OCI-LY7 (cell line): ENCODE results near the gene FAM20A. TPM values are rescaled to one million over a fixed set of nuclear protein-coding genes. Genes with fewer than 3 reads are reported as not detected.

Experiments
- BruUV-seq: library from RNA; stranded (reverse); fragments of 400-500 nt; replicated peaks from 2 replicates; lab custom pipeline; 2021; lab: Mats Ljungman, UMichigan
- CTCF ChIA-PET: fragments of 300-600 bp; sonication (Branson Sonifier 250); formaldehyde crosslinking; loops from one replicate; lab custom pipeline; 2022; ENCODE audit warnings: antibody characterized with exemption; ENCODE audit not compliant: unreplicated experiment; lab: Charles Lee
- POLR2A ChIA-PET: fragments of 300-600 bp; sonication (Branson Sonifier 250); formaldehyde crosslinking; loops from one replicate; lab custom pipeline; 2022; ENCODE audit warnings: antibody characterized with exemption; lab: Charles Lee
- DNase-seq: peaks from one replicate; pipeline ENCODE4 v3.0.0-alpha.2; 2015; ENCODE audit warnings: low spot score
- H2AFZ ChIP-seq: fragments of 200-600 bp; sonication (generic), shearing (Covaris generic); 2 replicates; pipeline ENCODE4 v1.6.1; 2014; ENCODE audit warnings: mild to moderate bottlenecking, antibody characterized with exemption, low read length, moderate library complexity
- H3K27ac ChIP-seq: fragments of 200-600 bp; sonication (generic); 2 replicates; pipeline ENCODE4 v1.5.1; 2014; ENCODE audit warnings: mixed run types, low read depth, mild to moderate bottlenecking, moderate library complexity, low read length, inconsistent platforms; ENCODE audit not compliant: poor library complexity, severe bottlenecking
- H3K36me3 ChIP-seq: fragments of 200-600 bp; sonication (generic); 2 replicates; pipeline ENCODE4 v1.6.1; 2014; ENCODE audit warnings: mild to moderate bottlenecking, antibody characterized with exemption, low read length, moderate library complexity, mixed read lengths; ENCODE audit not compliant: insufficient read depth
- H3K4me1 ChIP-seq: fragments of 200-600 bp; sonication (generic); 2 replicates; pipeline ENCODE4 v1.5.1; 2014; ENCODE audit warnings: mild to moderate bottlenecking, low read length; ENCODE audit not compliant: insufficient read depth, poor library complexity, severe bottlenecking
- H3K4me2 ChIP-seq: fragments of 200-600 bp; sonication (generic); 2 replicates; pipeline ENCODE4 v1.6.1; 2014; ENCODE audit warnings: mild to moderate bottlenecking, low read length
- H3K4me3 ChIP-seq: fragments of 200-600 bp; sonication (generic); 2 replicates; pipeline ENCODE4 v1.5.1; 2014; ENCODE audit warnings: mild to moderate bottlenecking, low read depth, low read length; ENCODE audit not compliant: poor library complexity, severe bottlenecking
- H3K79me2 ChIP-seq: fragments of 200-600 bp; sonication (generic); 2 replicates; pipeline ENCODE4 v1.6.1; 2016; ENCODE audit warnings: low read depth, mild to moderate bottlenecking, low read length, moderate library complexity, mixed read lengths; ENCODE audit not compliant: insufficient read depth
- H3K9me2 ChIP-seq: fragments of 200-600 bp; sonication (generic); 2 replicates; pipeline ENCODE4 v1.6.1; 2016; ENCODE audit warnings: mild to moderate bottlenecking, low read length, mixed read lengths; ENCODE audit not compliant: insufficient read depth
- H3K9me3 ChIP-seq: fragments of 200-600 bp; sonication (generic); 2 replicates; pipeline ENCODE4 v1.6.1; 2014; ENCODE audit warnings: mild to moderate bottlenecking, mixed run types, low read length, mixed read lengths
- H4K20me1 ChIP-seq: fragments of 200-600 bp; sonication (generic); 2 replicates; pipeline ENCODE4 v1.6.1; 2014; ENCODE audit warnings: mild to moderate bottlenecking, antibody characterized with exemption, low read length, moderate library complexity, mixed read lengths; ENCODE audit not compliant: insufficient read depth
- EZH2phosphoT487 ChIP-seq: fragments of 200-600 bp; sonication (generic); IDR thresholded peaks from 2 replicates; pipeline ENCODE4 v1.6.1; 2018; ENCODE audit warnings: low read depth, borderline replicate concordance, mild to moderate bottlenecking, mixed run types, antibody characterized with exemption, low read length, moderate library complexity, mixed read lengths
- intact Hi-C: fragments of 100-400 bp; cut with micrococcal nuclease; formaldehyde crosslinking; loops from one replicate; pipeline ENCODE4 v1.10.0; 2022; ENCODE audit not compliant: unreplicated experiment
- total RNA-seq, 2 experiments: library from RNA; depleted of rRNA in 1 of 2; stranded (reverse); fragments of >200 nt in 1 of 2; shearing (Covaris generic) in 1 of 2; gene quantifications; 2 replicates each; pipeline ENCODE4 v1.2.3, GENCODE V29; 2014 to 2022
- TF ChIP-seq, protein P1 (sequence below): fragments of 200-600 bp; sonication (generic); conservative IDR thresholded peaks from 2 replicates; pipeline ENCODE4 v1.5.1; 2014; ENCODE audit warnings: mild to moderate bottlenecking, antibody characterized with exemption, low read length, moderate library complexity, mixed read lengths

FAM20A gene
- total RNA-seq, 2 experiments from 2014 or later: not detected

DNA sequence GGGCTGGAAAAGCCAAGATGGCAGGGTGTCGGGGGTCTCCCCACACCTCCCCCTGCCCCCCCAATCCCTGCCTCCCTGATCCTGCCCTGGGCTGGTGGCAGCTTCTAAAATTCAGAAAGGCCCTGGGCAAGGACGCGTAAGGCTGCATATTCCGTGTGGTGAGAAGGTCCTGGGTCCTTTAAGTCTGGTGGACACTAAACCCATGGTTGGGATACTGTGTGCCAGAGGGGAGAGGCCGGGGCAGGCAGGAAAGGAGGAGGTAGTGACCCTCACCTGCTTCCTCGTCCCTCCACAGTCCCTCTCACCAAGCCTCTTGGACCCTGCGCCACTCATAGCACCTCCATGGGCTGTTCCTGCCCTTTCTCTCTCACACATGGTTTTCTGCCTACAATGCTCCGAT, 60.2 kb downstream of the FAM20A start:
- CTCF ChIA-PET: no interaction called here
- no peak for DNase-seq
- H4K20me1 ChIP-seq: no peaks in the 10 kb centered on the region
- peaks cover 18% of the 10 kb centered on the region for H3K4me1 ChIP-seq
- peaks cover 22% of the 10 kb centered on the region; the same call in 1 of the 2 replicates for H3K36me3 ChIP-seq
- no peak overlapping the region for H2AFZ ChIP-seq
- intact Hi-C loops: loop anchor here (2.0 kb wide), 1 partner anchor 220 kb away; no protein-coding TSS in a partner anchor
- POLR2A ChIA-PET: interaction anchor here (0.7 kb wide), 1 partner anchor 254 kb away, joined by 5 read pairs; no protein-coding TSS in a partner anchor
- no peak overlapping the region for H3K27ac ChIP-seq
- no peak overlapping the region for H3K4me2 ChIP-seq
- no TSS peak for BruUV-seq
- no peaks in the 10 kb centered on the region for H3K9me3 ChIP-seq
- H3K4me3 ChIP-seq: no peak overlapping the region
- H3K9me2 ChIP-seq: no peaks in the 10 kb centered on the region
- no peak for TF ChIP-seq EZH2phosphoT487
- TF ChIP-seq, protein P1, sequence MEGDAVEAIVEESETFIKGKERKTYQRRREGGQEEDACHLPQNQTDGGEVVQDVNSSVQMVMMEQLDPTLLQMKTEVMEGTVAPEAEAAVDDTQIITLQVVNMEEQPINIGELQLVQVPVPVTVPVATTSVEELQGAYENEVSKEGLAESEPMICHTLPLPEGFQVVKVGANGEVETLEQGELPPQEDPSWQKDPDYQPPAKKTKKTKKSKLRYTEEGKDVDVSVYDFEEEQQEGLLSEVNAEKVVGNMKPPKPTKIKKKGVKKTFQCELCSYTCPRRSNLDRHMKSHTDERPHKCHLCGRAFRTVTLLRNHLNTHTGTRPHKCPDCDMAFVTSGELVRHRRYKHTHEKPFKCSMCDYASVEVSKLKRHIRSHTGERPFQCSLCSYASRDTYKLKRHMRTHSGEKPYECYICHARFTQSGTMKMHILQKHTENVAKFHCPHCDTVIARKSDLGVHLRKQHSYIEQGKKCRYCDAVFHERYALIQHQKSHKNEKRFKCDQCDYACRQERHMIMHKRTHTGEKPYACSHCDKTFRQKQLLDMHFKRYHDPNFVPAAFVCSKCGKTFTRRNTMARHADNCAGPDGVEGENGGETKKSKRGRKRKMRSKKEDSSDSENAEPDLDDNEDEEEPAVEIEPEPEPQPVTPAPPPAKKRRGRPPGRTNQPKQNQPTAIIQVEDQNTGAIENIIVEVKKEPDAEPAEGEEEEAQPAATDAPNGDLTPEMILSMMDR: no peak
- no peaks in the 10 kb centered on the region for H3K79me2 ChIP-seq

DNA sequence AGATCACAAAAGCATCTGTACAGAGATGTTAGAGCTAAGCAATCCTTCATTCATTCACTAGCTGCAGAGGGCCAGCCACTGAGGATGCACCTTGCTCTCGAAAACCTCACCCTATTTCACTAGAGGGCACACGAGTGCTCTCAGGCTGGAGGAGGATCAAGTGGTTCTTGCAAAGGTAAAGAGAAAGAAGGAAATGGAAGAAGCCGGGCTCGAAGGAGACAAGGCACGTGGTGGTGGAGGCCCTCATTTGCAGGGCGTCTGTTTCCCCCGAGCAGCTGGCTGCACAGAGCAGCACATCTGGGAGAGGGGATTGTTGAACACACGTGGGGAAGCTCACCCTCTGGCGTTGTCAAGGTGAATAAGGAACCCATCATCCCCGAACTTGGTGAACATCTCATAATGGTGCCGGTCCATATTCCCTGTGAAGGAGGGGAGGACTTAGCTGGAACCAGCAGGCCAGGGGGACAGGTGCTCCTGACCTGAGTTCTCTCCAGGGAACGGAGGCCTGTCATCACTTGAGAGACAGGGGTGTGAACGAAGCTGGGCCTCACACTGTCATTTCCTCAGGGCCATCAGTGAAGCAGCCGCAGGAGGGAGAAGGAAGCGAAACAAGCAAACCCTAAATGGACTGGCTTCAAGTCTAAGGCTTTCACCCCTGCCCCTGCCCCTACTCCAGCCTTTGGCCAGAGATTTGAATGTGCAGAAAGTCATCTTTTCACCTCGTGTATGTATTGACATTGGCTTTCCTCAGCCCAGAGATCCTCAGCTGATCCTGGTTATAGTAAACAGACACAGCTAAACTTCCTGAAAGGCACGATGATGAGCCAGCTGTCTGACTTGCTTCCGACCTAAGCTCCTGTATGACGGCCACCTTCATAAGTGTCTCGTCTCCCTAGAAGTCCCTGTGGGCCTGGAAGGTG, 61.4 kb downstream of the FAM20A start:
- intact Hi-C loops: loop anchor here (1.0 to 2.0 kb wide), 2 partner anchors 74 to 221 kb away; no protein-coding TSS in a partner anchor
- Histone ChIP-seq H3K27ac (peak overlapping the region; percentile 33), H3K9me2 (no peaks in the 10 kb centered on the region), H3K36me3 (peaks cover 34% of the 10 kb centered on the region), H3K4me2 (peak overlapping the region; percentile 44), H4K20me1 (no peaks in the 10 kb centered on the region), H3K9me3 (no peaks in the 10 kb centered on the region), H3K4me3 (no peak overlapping the region), H2AFZ (peak overlapping the region; percentile 36; the same call in 1 of the 2 replicates), H3K4me1 (peaks cover 18% of the 10 kb centered on the region), H3K79me2 (no peaks in the 10 kb centered on the region)
- DNase-seq: peak; percentile 81
- CTCF ChIA-PET: interaction anchor here (0.8 to 1.1 kb wide), 2 partner anchors 23 to 74 kb away, joined by 4 to 5 read pairs; no protein-coding TSS in a partner anchor
- no peak for TF ChIP-seq EZH2phosphoT487
- TF ChIP-seq, protein P1: peak; percentile 86
- no TSS peak for BruUV-seq
- POLR2A ChIA-PET: interaction anchor here (0.6 to 1.2 kb wide), 5 partner anchors 9 to 842 kb away, joined by 3 to 8 read pairs (median 4); no protein-coding TSS in a partner anchor
